Raji (cell line): Measurements from ENCODE around the gene NRXN3.

ENCODE experiments used
- POLR2A ChIP-seq: IDR thresholded peaks from 2 replicates; pipeline ENCODE4 v1.6.1; 2011; ENCODE audit warnings: low read depth, low read length, control low read depth; ENCODE audit not compliant: insufficient read depth

NRXN3 gene

GRCh38 chr14:79896009-79896408 lies 1725.8 kb downstream of the NRXN3 start:
- TF ChIP-seq POLR2A = no peak

DNA sequence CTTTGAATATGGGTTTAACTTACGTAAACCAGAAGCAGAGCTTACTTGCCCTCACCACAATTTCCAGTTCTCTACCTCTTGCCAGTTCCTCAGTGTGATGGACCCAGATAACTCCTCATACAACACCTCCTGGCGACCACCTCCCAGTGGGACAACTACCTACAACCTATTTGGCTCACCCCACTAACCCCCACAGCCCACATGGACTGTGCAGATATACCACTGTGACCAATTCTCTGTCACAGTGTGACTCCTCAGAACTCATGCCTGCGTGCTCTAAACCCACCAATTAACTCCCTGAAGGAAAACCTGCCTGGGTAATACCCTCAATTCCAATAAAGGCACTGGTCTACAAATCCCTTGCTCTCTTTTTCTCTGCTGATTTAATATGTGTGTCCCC lies 1729.4 kb downstream of the NRXN3 start:
- TF ChIP-seq POLR2A = no peak

- TF ChIP-seq POLR2A = no peak
Observed at GRCh38 chr14:79904497-79904896, 1734.3 kb downstream of the NRXN3 start.

DNA sequence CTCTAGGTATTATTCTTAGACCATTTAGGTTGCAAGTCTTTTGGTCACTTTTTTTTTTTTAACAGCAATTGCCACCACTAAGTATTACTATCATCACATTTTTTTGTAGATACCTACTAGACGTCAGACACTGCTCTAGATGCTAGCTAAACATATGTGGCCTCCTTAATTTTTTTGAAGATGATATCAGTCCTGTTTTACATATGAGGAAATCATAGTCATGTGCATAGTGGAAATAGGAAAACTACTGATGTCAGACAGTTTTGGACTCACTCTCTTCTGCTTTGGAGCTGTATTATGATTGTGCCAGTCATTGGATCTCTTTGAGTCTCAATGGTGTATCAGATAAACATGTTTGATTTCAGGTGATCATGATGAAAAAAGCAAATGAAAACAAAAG lies 1736.8 kb downstream of the NRXN3 start:
- no peak for TF ChIP-seq POLR2A

DNA sequence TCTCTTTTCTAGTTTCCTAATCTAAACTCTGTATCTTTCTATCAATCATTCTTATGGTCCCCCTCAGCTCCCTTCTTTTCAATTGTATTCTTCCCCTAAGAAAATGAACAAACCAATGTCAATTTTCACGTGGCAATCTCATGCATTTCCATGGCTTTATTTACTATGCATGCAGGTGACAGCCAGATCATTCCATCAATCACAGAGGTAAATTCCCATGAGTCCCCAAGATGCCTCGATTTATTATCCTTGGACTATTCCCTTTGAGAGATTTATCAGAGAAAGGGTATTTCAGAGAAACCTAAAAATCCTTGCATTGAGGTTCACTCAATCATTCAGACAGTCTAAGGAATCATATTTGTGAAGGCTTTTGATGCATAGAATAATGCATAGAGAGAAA lies 1739.9 kb downstream of the NRXN3 start:
- no peak for TF ChIP-seq POLR2A

GRCh38 chr14:79911744-79912143 lies 1741.6 kb downstream of the NRXN3 start:
- TF ChIP-seq POLR2A = no peak

GRCh38 chr14:79914595-79914994 lies 1744.4 kb downstream of the NRXN3 start:
- TF ChIP-seq POLR2A = no peak

GRCh38 chr14:79915406-79915805 lies 1745.2 kb downstream of the NRXN3 start:
- TF ChIP-seq POLR2A = no peak

DNA sequence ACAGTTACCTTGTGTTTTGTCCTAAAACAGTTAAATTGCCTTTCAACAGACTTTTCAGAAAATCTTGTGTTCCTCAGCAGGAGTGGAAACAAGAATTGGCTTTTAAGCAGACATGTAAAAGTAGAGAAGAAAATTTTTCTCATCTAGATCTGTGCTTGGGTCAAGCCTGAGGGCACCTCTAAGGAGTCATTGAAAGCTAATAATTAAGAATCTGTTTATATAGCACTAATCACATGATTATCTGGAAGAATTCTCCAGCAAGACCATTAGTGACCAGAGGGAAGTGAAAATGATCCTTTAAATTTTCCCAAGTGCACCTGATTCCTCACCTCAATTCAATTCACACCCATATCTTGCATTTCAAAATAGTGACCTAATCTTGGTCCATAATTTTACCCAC lies 1746.1 kb downstream of the NRXN3 start:
- no peak for TF ChIP-seq POLR2A

GRCh38 chr14:79916892-79917291 lies 1746.7 kb downstream of the NRXN3 start:
- no peak for TF ChIP-seq POLR2A
